Stimulated activated CD8-positive, alpha-beta memory T cell treated with anti-CD3 and anti-CD28 coated beads, Interleukin-2, amount 100 ng/mL, for 48 hours (primary cell): ENCODE data around the gene FCN3.
"Not testable (repeated sequence)": the region's sequence is repeated elsewhere in the genome, so short reads cannot be mapped to it uniquely, and the experiment has no call there.

ENCODE experiments used
- DNase-seq, 2 donors: peaks; one replicate each; pipeline ENCODE4 v3.0.0-alpha.2; 2020; ENCODE audit warnings: low read depth in 2 of 2

Gene FCN3

DNA sequence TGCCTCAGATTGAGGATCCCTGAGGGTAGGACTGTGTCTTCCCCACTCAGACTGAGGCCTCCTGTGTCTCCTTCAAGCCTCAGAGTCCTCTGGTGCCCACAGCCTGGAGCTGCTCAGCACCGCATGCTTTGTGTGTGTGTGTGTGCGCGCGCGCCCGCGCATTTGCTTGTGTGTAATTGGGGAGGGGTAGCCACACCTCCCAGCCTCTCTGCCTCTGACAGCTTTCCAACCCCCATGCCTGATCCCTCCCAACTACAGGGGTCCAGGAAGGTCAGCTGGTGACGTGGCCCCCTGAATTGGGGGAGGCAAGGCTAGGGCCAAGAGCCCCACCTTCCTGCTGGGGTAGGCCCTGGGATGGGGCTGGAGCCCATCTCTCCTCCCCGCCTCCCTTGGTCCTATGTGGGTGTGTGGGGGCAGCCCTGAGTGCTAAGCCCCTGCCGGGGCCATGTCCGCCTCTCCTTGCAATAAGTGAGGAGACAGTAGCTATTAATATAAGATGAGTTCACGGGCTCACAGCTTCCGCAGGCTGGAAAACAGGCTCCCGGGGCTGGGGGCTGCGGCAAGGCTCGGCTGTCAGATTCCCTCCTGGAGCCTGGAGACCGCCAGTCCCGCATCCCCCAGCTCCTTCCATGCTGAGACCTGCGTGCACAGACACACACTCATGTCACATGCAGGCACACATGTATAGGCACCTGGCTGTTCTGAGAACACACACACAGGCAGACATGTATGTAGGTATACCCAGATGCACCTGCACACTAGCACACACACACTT is 24.8 kb upstream of the FCN3 start:
- DNase-seq, result no peak

DNA sequence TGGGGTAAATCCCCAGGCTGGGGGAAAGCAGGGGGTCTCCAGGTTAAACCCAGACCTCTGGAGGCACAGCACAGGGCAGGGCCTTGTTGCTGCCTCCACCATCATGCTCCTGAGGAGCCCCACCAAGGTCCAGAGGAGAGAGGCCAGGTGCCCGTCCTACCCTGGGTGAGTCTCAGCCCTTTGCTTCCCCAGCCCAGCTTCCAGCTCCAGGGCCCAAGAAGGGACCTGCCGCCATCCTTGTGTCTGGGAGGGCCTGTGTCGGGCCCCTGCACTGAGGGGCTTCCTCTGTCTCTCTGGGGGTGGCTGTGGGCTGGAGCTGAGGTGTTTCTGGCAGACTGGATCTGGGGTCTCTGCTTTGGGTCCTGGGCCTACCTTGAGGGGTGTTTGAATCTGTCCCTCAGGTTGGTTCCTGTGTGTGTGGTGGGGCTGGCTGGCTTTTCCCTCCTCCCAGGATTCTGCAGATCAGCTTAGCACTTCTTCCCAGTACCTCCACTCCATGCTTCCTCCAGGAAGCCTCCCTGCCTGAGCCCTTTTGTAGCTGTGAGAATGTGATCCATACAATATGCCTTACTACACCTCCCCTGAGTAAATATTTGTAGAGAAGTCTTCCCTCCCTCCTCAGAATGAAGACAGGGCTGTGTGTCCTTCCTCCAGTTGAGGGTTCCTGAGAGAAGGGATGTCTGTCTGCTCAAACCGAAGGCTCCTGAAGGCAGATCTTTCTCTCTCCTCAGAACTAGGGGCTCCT is 24.0 kb upstream of the FCN3 start:
- no peak for DNase-seq

DNA sequence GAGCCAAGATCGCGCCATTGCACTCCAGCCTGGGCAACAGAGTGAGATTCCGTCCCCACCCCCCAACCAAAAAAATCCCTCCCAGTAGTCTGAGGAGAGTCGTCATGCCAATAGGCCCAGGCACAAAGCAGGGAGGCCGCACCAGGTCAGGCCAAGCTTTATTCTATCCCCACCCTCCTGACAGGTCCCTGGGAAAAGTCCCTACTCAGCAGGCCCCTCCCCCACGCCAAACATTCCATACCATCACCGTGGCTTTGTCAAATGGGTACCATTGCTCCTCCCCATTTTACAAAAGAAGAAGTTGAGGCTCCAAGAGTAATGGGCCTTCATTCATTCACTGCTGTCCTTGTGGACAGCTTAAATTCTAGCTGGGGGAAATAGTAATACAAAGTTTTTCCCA is 23.1 kb upstream of the FCN3 start:
- no peak for DNase-seq

DNA sequence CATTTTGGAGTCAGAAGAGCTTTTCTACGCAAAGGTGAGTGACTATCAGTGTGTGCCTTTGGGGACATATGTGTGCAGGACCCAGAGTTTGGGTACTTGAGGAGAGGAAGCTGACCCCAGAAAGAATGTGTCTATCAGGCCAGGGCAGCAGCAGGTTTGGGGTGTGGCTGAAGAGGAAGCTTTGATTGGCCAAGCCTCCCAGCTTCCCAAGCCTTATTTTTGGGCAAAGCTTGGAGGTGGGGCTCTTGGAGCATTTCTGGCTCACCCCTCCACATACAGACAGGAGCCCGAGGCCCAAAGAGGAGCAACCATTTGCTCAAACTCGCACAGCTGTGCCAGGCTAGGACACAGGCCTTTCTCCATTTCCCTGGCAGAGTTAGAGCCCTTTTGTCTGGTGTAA is 22.5 kb upstream of the FCN3 start:
- no peak for DNase-seq

DNA sequence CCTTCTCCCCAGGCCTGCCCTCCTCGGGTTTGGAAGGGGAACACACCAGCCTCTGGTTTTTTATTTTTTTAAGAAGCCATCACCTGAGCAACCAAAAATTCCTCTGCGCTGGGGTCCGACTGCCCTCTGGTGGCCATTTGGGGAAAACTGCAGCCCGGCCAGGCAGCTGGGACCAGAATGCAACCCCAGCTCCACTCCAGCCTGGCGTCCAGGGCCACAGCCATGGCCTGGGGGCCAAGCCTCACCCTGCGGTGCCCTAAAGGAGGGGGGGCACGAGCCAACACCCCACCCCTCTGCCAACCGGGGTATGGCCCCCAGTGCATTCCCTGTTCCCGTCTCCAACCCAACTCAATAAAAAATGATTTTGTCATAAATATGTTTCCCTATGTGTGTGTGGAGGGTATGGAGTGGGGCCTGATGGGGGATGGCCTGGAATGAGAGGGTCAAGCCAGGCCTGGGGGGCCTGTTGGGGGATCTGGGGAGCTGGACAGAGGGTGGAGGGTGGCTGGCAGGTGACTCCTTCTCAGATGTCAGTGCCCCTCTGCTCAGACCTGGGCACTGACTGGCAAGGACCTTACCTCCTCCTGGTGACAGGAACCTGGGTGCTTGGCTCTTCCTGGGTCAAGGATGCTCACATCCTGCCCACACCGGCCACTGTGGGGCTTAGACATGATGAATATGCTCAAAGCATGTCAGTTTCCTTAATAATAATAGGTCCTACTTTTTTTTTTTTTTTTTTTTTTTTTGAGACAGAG is 21.0 kb upstream of the FCN3 start:
- DNase-seq, result peak; percentile 46 to 61

DNA sequence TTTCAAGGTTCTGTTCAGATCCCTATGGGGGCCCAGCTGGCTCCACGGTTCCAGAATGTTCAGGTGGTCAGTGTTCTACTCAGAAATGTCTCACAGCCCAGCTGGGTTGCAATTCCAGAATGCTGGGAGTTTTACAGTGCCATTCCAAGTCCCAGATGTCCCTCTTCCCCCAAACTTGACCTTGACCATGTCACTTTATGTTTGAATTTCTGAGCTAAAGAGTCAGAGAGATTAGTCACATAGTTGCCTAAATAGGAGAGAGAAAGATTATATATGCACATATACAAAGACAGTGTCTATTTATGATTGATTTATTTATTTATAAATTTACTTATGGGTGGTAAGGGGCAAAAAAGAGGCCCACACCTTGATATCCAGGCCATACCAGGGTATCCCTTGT is 20.3 kb upstream of the FCN3 start:
- no peak for DNase-seq

DNA sequence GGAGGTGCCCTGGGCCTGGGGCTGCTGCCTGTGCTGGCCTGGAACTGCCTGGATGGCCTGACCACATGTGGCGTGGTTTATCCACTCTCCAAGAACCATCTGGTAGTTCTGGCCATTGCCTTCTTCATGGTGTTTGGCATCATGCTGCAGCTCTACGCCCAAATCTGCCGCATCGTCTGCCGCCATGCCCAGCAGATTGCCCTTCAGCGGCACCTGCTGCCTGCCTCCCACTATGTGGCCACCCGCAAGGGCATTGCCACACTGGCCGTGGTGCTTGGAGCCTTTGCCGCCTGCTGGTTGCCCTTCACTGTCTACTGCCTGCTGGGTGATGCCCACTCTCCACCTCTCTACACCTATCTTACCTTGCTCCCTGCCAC is 19.6 kb upstream of the FCN3 start:
- no peak for DNase-seq

DNA sequence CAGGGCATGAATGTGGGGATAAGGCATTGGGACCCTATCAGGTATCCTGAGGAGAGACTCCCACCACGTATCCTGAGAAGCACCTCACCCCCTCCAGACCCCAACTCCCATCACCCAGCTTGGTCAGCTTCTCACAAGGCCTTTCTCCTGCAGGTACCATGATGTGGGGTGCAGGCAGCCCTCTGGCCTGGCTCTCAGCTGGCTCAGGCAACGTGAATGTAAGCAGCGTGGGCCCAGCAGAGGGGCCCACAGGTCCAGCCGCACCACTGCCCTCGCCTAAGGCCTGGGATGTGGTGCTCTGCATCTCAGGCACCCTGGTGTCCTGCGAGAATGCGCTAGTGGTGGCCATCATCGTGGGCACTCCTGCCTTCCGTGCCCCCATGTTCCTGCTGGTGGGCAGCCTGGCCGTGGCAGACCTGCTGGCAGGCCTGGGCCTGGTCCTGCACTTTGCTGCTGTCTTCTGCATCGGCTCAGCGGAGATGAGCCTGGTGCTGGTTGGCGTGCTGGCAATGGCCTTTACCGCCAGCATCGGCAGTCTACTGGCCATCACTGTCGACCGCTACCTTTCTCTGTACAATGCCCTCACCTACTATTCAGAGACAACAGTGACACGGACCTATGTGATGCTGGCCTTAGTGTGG is 19.1 kb upstream of the FCN3 start:
- DNase-seq, result no peak

DNA sequence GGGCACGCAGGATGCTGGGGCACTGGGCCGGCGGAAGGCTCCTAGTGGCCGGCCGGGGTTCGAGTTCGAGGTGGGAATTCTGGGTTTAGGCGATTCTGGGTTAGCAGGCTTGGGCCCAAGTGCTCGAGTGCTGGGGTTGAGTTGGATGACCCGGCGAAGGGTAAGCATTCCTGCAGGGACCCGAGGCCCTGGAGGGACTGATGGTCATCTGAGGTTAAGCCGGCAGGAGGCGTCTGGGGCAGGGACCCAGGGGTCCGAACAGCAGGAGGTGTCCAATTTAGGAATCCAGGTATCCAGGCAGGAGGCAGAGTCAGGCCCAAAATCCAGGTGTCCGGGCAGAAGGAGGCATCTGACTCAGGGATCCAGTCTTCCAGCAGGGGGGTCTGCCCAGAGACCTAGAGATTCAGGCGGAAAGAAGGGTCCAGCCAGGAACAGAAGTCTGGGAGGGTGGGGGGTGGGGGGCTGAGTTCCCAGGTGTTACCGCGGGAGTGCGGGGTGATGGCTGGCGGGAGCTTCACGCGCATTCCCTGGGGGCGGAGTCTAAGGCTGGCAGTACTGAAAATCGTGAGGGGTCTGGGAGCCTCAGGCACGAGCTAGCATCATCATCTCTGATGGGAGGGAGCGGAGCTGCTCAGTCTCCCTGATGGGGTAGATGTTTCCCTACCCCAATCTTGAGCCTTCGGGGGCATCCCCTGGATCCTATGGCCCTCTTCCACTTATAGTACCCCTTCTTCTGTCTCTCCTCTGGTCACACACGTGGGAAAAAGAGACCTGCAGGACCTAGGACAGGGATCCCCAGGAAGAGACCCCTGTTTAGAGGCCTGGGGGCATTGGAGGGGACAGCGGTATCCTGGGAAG is 18.4 kb upstream of the FCN3 start:
- DNase-seq, result no peak

DNA sequence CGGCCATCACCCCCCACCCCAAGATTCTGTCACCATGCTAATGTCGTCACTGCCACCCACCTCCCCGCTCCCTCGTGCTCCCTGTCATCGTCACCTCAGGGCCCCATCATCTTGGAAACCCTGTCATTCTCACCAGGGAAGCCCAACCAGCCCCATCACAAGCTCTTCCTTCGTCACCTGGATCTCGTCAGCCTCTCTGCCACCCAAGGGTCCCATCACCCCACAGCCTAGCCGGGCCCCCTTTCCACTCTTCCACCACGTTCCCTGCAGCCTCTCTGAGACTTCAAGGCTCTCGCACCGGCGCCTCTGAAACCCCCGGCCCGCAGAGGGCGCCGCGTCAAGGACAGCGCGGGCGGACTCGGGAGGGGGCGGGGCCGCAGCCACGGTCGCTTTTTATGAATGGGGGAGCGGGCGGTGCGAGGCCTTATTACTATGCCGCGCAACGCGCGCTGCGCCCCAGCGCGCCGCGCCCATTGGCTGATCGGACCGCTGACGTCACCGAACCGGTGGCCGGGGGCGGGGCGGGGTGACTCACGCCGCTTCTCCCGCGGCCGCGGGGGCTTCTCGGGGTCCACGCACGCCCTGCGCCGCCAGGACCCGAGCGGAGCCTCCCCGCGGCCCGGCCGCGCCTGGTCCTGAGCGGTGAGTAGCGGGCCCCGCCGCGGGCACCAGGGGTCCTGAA is 17.6 kb upstream of the FCN3 start, which contains the start of gene GPR3:
GPR3 (plus strand) TSS at position 527 of the 682 bp plus-strand sequence. CDS start 1,177 bp downstream, outside the sequence.
- peak; percentile 92 to 95 for DNase-seq

DNA sequence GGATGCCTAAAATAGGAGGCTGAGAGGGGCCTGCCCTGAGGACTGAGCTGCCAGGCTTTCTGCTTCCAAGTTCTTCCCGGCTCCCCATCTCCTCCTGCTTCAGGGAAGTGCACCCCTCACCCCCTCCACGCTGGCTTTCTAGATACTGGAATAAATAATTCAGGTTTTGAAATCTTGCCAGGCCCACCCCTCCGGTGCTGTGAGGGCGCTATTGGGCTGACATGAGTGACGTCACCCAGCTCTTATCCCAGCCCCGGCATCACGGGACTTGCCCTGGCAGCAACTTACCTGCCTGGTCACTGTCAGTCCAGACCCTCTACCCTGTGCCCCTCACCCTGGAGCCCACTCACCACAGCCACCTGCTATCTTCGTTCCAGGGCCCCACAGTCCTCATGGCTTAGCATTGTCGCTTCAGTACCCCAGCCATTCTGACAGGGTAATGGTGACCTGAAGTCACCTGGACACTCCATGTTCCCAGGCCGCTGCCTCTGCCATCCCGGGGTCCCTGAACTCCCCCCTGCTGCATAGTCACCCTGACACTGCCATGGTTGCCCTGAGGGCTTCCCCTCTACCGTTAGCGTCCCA is 17.0 kb upstream of the FCN3 start:
- DNase-seq, result no peak

DNA sequence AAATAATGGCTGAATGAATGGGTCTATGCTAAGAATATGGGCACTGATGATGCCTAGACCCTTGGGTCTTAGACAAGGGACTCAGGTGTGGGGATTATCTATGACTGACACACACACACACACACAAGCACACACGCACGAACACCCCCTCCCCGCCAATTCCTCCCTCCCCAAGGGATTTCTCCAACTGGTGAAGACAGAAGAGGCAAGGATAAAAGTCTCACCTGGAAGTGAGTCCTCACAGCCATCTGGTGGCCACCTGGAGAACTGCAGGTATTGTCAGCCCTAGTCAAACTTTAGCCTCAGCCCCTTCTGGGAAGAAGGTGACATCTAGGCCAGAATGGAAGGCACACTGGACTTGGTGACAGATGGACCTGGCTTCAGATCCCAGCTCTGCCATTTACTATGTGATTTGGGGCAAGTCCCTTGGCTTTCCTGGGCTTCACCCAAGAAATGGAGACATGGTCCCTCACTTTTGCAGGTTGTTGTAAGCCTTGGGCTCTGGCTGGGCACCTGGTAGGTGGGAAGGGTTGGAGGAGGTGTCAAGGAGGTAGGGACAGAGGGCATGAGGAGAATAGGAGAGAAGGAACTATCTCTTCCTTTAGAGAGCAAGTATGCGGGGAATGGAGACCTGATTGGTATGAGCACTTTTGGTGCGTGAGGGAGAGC is 13.8 kb upstream of the FCN3 start:
- DNase-seq, result peak; percentile 51 to 69

DNA sequence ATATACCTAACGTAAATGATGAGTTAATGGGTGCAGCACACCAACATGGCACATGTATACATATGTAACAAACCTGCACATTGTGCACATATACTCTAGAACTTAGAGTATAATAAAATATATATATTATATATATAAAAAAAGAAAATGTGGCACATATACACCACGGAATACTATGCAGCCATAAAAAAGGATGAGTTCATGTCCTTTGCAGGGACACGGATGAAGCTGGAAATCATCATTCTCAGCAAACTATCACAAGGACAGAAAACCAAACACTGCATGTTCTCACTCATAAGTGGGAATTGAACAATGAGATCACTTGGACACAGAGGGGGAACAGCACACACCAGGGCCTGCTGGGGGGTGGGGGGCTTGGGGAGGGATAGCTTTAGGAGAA is 10.2 kb upstream of the FCN3 start:
- not testable (repeated sequence) for DNase-seq

DNA sequence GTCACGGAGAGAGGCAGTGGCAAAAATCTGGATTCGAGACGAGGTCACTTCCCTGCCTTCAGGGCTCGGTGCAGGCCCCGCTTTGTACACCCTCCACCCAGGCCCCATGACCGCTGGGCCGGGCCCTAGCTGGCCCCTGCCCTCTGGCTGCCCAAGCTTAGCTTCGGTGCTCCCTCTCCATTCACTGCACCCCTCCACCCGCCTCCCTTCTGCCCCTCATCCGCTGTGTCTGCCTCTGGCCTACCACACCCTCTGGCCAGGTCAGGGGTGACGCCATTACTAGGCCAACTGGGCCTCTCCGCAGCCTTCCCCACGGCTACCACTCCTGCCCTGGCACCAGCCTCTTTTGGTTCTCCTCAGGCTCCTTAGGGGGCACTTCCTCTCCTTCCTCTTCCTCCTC is 9.0 kb upstream of the FCN3 start:
- no peak for DNase-seq

DNA sequence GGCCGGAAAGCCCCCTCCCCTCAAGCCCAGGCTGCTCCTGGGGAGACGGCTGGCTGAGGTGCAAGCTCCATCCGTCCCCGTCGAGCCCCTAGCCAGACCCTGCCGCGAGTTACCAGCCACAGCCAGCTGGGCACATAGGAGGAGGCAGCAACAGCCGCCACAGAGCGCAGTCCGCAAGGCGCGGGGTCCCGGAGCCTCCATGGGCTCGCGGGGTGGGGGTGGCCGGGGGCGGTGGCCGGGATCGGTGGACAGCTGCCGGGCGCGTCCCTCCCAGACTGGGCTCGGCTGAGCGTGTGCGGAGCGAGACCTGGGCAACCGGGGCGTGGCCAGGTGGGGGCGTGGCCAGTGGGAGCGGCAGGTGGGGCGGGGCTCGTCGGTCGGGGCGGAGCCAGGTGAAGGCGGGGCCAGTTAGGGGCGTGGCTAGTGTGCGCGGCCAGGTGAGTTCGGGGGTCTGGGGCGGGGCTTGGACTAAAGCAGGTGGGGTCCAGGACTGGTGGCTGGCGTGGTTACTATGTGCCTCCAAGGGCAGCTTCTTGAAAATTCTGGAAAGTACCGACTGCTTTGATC is 8.5 kb upstream of the FCN3 start, which contains the start of gene CD164L2:
CD164L2 (minus strand) TSS at position 295 of the 567 bp plus-strand sequence; CDS start at position 201, 94 bp downstream.
- DNase-seq, result peak in 1 of 2 donors; percentile 37

DNA sequence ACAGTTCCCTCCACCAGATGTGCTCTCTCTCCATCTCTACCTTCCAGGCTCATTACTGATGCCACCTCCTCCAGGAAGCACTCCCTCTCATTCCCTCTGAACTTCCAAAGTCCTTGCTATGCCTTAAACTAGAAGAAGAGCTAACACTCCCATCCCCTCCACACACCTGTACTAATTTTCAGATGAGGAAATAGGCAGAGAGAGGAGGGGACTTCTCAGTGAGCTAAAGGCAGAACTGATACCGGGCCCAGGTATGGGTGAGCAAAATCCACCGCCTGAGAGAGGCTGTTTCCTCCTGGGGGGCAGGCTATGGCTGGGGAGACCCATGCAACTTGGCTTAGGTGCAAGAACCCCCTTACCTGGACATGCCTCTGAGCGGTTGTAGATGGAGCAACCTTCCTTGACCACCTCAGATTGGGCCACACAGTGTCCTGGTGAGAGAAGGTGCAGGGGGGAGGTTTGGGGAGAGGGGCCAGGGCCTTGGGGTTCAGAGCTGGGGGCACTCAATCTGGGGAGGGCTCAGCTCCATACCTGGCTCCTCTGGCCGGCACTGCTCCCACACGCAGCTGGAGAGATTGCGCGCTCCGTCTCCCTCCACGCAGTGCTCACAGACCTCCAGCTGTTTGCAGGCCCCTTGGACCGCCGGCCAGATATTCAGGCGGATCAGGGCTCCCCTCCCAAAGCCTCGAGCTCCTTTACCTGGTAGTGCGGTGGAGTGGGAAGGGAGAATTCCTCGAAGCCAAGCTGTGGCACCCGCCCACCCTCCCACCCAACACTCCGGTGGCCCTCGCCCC is 7.5 kb upstream of the FCN3 start:
- no peak for DNase-seq

DNA sequence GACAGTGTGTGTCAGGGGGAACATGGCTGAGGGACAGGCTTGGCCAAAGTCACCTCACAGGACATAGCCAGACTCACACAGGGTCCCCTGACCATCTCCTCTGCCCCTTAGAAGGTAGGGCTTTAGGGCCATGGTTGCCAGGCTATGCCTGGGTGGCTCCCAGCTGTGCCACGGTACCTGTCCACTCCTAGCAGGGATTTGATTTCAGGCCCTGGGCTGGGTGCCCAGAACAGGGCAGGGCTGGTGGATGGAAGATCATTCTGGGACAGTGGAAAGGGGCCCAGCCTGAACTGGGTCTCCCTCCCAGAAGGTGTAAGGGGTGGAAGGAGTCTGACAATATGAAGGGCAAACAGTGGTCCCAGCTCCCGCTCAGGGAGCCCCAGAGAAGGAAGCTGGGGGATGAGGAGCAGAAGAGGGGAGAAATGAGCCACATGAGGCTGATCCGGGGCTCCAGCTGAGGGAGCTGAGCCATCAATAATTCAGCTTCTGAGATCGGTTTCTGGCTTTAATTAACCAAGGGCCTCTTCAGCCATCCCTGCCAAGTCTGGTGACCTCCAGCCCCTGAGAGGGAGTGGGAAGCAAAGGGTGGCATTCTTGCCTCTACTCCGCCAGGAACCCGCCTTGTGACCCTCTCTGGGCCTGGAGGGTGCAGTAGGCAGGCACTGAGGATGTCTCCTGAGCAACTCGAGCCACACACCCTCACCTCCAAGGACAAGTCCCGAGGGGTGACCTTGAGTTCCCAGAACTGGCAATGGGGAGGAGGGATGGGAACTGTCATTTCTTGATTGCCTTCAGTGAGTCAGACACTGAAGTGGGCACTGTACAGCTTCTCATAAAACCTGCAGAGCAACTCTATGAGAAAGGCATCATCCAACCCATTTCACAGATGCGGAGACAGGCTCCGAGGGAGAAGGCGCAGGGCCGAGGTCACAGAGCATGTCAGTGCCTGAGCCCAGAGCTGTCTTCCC is 6.4 kb upstream of the FCN3 start:
- no peak for DNase-seq
